Calu3 (cell line): ENCODE measurements around the gene BEGAIN. TPM values are rescaled to one million over a fixed set of nuclear protein-coding genes. Genes with fewer than 3 reads are reported as not detected.

Experiments
- BruUV-seq: library from RNA; stranded (reverse); fragments of 400-500 nt; replicated peaks from 2 replicates; lab custom pipeline; 2021; lab: Mats Ljungman, UMichigan
- CTCF ChIA-PET: fragments of 300-600 bp; sonication (Branson Sonifier 250); formaldehyde crosslinking; loops from one replicate; lab custom pipeline; 2022; ENCODE audit warnings: antibody characterized with exemption; lab: Charles Lee
- DNase-seq: peaks from one replicate; pipeline ENCODE4 v3.0.0; 2022
- H3K27ac Mint-ChIP-seq: one replicate; pipeline ENCODE4 v1.8.0; 2022; ENCODE audit warnings: mixed read lengths; ENCODE audit not compliant: unreplicated experiment
- H3K27me3 Mint-ChIP-seq: one replicate; pipeline ENCODE4 v1.8.0; 2022; ENCODE audit warnings: mixed read lengths; ENCODE audit not compliant: unreplicated experiment
- H3K36me3 Mint-ChIP-seq: one replicate; pipeline ENCODE4 v1.8.0; 2022; ENCODE audit warnings: mild to moderate bottlenecking, moderate library complexity, mixed read lengths; ENCODE audit not compliant: insufficient read depth, unreplicated experiment
- H3K4me1 Mint-ChIP-seq: one replicate; pipeline ENCODE4 v1.8.0; 2022; ENCODE audit warnings: mild to moderate bottlenecking, low read depth, mixed read lengths; ENCODE audit not compliant: unreplicated experiment
- H3K4me3 Mint-ChIP-seq: one replicate; pipeline ENCODE4 v1.8.0; 2022; ENCODE audit warnings: mild to moderate bottlenecking, low read depth, moderate library complexity, mixed read lengths; ENCODE audit not compliant: unreplicated experiment
- H3K9me3 Mint-ChIP-seq: one replicate; pipeline ENCODE4 v1.8.0; 2022; ENCODE audit warnings: low read depth, mixed read lengths; ENCODE audit not compliant: unreplicated experiment
- CTCF ChIP-seq: fragments of 200-600 bp; IDR thresholded peaks from one replicate; pipeline ENCODE4 v1.8.0; 2022; ENCODE audit warnings: antibody characterized with exemption; ENCODE audit not compliant: unreplicated experiment
- intact Hi-C: fragments of 100-400 bp; cut with micrococcal nuclease; formaldehyde crosslinking; loops from one replicate; pipeline ENCODE4 v1.10.0; 2022; ENCODE audit not compliant: unreplicated experiment
- total RNA-seq: library from RNA; stranded (reverse); gene quantifications from 2 replicates; pipeline ENCODE4 v1.2.3, GENCODE V29; 2022

The BEGAIN gene
- total RNA-seq, 1 experiment from 2014 or later, result 0.26 TPM

- no peak for DNase-seq
- CTCF ChIA-PET, result no interaction called here
- H3K4me3 Mint-ChIP-seq, result no peak overlapping the region
- TF ChIP-seq CTCF, result no peak
- peaks cover 15% of the 10 kb centered on the region for H3K4me1 Mint-ChIP-seq
- H3K27me3 Mint-ChIP-seq, result peaks cover 70% of the 10 kb centered on the region
- no TSS peak for BruUV-seq
- peaks cover 17% of the 10 kb centered on the region for H3K36me3 Mint-ChIP-seq
- intact Hi-C loops, result no loop called here
- H3K9me3 Mint-ChIP-seq, result no peaks in the 10 kb centered on the region
- no peak overlapping the region for H3K27ac Mint-ChIP-seq
Observed at GRCh38 chr14:100556936-100557505, 30.2 kb downstream of the BEGAIN start.

- Mint-ChIP-seq H3K4me3 (no peak overlapping the region), H3K27ac (no peak overlapping the region), H3K9me3 (no peaks in the 10 kb centered on the region), H3K36me3 (peaks cover 17% of the 10 kb centered on the region), H3K4me1 (peaks cover 15% of the 10 kb centered on the region), H3K27me3 (peaks cover 68% of the 10 kb centered on the region)
- TF ChIP-seq CTCF, result no peak
- intact Hi-C loops, result no loop called here
- no peak for DNase-seq
- no TSS peak for BruUV-seq
- CTCF ChIA-PET, result no interaction called here
Observed at GRCh38 chr14:100556140-100556475, 31.1 kb downstream of the BEGAIN start.

DNA sequence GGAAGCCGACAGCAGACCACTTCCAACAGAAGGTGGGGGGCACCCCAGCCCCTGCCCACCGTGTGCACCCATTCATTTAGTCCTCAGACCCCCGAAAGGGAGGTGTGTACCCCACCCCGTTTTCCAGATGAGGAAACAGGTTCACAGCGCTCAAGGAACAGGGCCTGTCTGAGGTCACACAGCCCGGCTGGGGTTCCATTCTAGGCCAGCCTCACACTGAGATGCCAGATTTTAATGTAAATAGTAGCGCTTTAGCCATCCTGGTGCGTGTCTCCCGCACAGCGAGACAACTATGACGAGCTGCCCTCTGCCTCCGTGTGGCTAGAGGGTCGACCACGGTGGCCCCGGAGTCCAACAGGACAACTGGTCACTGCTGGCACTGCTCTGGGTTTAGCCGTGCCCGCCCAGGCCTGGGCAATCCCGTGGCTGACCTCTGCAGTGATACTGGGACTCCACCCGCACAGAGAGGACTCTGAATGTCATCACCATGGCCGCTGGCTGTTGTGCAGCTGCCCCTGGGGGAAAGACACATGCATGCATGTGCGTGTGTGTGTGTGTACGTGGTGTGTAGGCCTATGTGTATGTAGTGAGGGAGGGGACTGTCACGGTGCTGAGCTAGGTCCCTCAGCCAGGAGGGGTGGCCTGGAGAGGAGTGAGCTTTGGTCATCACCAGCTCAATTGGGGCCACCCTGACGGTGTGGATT lies 31.6 kb downstream of the BEGAIN start:
- peaks cover 17% of the 10 kb centered on the region for H3K36me3 Mint-ChIP-seq
- peaks cover 15% of the 10 kb centered on the region for H3K4me1 Mint-ChIP-seq
- H3K4me3 Mint-ChIP-seq, result no peak overlapping the region
- no peak for DNase-seq
- no peaks in the 10 kb centered on the region for H3K9me3 Mint-ChIP-seq
- BruUV-seq, result no TSS peak
- TF ChIP-seq CTCF, result no peak
- H3K27ac Mint-ChIP-seq, result no peak overlapping the region
- H3K27me3 Mint-ChIP-seq, result peaks cover 65% of the 10 kb centered on the region
- CTCF ChIA-PET, result no interaction called here
- intact Hi-C loops, result no loop called here

- Mint-ChIP-seq H3K27me3 (peaks cover 58% of the 10 kb centered on the region), H3K27ac (peak overlapping the region; percentile 76), H3K4me3 (peak overlapping the region; percentile 59), H3K4me1 (peaks cover 15% of the 10 kb centered on the region), H3K36me3 (peaks cover 17% of the 10 kb centered on the region), H3K9me3 (no peaks in the 10 kb centered on the region)
- intact Hi-C loops, result no loop called here
- CTCF ChIA-PET, result interaction anchor here (0.6 to 0.8 kb wide), 2 partner anchors 15 to 130 kb away, joined by 3 to 5 read pairs; no protein-coding TSS in a partner anchor
- DNase-seq, result no peak
- no peak for TF ChIP-seq CTCF
- BruUV-seq, result no TSS peak
Observed at GRCh38 chr14:100554696-100555320, 32.4 kb downstream of the BEGAIN start.
